22Rv1 (cell line): ENCODE data around the gene TMEM163.
"Not testable (repeated sequence)": the region's sequence is repeated elsewhere in the genome, so short reads cannot be mapped to it uniquely, and the experiment has no call there.

ENCODE experiments used
- H3K27ac ChIP-seq: fragments of 450-650 bp; 2 replicates; pipeline ENCODE4 v1.5.1; 2017
- CTCF ChIP-seq: fragments of 450-650 bp; IDR thresholded peaks from 2 replicates; pipeline ENCODE4 v1.5.1; 2017; ENCODE audit warnings: mild to moderate bottlenecking
- ZFX ChIP-seq: fragments of 450-650 bp; IDR thresholded peaks from 2 replicates; pipeline ENCODE4 v1.6.1; 2017; ENCODE audit warnings: antibody characterized with exemption, borderline replicate concordance

The TMEM163 gene

GRCh38 chr2:134567666-134568065, 151.1 kb downstream of the TMEM163 start:
- no peak overlapping the region for H3K27ac ChIP-seq
- TF ChIP-seq CTCF, result no peak
- TF ChIP-seq ZFX, result no peak

GRCh38 chr2:134564955-134565354, 153.8 kb downstream of the TMEM163 start:
- H3K27ac ChIP-seq, result not testable (repeated sequence)

DNA sequence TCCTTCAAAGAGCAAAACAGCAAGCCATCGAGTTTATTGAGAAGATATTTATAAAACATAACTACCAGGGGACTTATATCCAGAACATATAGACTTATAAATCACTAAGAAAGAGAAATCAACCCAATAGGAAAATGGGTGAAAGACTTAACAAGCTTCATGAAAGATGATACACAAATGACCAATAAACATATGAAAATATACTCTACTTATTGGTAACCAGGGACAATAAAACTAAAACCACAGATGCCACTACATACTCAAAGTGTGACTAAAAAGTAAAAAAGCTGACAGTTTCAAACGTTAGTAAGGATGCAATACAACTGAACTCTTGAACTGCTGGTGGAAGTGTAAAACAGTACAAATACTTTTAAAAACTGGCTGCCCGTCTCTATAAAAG, 154.3 kb downstream of the TMEM163 start:
- no peak overlapping the region for H3K27ac ChIP-seq
- no peak for TF ChIP-seq ZFX
- TF ChIP-seq CTCF, result no peak

DNA sequence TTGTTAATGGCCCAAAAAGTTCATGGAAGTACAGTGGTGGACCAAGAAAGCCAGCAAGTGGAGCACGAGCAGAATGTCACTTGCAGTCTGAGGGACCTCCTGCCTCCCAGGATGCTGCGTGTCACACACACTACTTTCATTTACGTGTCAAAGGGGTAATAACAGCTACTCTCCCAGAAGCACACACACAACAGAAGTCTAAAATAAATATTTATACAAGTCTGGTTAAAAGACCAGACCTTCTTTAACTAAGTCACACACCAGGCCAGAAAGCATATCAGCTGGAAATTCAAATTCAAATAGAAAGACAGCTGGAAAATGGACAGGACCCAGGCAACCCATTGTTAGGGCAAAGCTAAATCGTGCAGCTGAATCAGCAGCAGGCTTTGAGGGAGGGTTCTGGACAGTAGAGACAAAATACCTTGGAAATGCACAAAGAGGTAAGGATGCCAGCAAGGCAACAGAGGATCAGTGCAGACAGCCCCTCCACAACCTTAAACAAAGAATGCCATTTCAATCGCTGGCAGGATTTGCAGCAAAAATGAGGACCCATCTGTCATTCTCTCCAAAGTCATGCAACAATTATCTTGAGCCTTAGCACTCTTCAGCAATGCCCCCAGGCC, 160.5 kb downstream of the TMEM163 start:
- no peak overlapping the region for H3K27ac ChIP-seq
- TF ChIP-seq ZFX (no peak), CTCF (no peak)

DNA sequence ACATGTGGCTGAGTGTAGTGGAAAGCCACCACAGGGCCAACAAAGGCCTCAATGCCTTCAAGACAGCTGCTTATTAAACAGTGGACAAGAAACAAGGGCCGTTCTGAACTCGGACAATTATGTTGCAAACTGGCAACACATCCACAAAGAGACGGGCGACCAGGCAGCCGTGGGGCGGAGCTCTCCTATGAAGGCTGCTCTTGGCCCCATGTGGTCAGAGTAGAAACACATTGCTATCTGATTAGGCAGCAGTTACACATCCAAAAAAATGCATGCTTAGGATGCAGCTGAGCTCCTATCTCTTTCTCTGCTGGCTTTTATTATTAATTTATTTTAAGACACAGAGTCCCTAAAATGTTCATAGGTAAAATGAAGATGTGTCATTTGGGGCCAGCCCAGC, 163.4 kb downstream of the TMEM163 start:
- TF ChIP-seq ZFX (no peak), CTCF (no peak)

GRCh38 chr2:134553657-134554056, 165.1 kb downstream of the TMEM163 start:
- H3K27ac ChIP-seq, result no peak overlapping the region
- TF ChIP-seq ZFX (no peak), CTCF (no peak)

More for the DNA sequence above, 163.4 kb downstream of the TMEM163 start:
- no peak overlapping the region for H3K27ac ChIP-seq

- H3K27ac ChIP-seq, result no peak overlapping the region
- TF ChIP-seq CTCF (no peak), ZFX (no peak)
Measured at GRCh38 chr2:134550566-134551164, 168.1 kb downstream of the TMEM163 start.

GRCh38 chr2:134549104-134549503, 169.7 kb downstream of the TMEM163 start:
- TF ChIP-seq CTCF (no peak), ZFX (no peak)
- no peak overlapping the region for H3K27ac ChIP-seq
